HG03045 (cell line): ENCODE results near the gene MAEA.
"Not testable (repeated sequence)": the region's sequence is repeated elsewhere in the genome, so short reads cannot be mapped to it uniquely, and the experiment has no call there.

ENCODE experiments used
- ATAC-seq: cut with Tn5 transposase; IDR thresholded peaks from one replicate; pipeline ENCODE4 v1.9.1; 2021; ENCODE audit warnings: mild to moderate bottlenecking, moderate library complexity; ENCODE audit not compliant: unreplicated experiment

Gene MAEA

DNA sequence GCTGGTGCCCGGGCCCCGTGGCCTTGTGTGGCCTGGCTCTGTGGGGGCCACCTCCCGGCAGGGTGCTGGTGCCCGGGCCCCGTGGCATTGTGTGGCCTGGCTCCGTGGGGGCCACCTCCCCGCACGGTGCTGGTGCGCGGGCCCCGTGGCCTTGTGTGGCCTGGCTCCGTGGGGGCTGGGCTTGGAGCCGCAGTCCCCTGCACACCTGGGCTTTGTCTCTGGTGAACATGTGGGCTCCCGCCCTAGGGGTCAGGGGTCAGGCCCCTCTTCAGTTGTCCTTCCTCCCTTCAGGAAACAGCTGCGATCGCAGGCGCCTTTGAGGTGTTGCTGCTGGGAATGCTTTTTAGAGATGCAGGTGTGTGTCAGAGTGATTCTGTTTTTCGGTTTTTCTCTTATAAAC is 74.5 kb downstream of the MAEA start:
- ATAC-seq = no peak

GRCh38 chr4:1364748-1365147 is 75.1 kb downstream of the MAEA start:
- ATAC-seq = no peak

- ATAC-seq = no peak
These were observed 75.8 kb downstream of the MAEA start for GRCh38 chr4:1365271-1366178.

DNA sequence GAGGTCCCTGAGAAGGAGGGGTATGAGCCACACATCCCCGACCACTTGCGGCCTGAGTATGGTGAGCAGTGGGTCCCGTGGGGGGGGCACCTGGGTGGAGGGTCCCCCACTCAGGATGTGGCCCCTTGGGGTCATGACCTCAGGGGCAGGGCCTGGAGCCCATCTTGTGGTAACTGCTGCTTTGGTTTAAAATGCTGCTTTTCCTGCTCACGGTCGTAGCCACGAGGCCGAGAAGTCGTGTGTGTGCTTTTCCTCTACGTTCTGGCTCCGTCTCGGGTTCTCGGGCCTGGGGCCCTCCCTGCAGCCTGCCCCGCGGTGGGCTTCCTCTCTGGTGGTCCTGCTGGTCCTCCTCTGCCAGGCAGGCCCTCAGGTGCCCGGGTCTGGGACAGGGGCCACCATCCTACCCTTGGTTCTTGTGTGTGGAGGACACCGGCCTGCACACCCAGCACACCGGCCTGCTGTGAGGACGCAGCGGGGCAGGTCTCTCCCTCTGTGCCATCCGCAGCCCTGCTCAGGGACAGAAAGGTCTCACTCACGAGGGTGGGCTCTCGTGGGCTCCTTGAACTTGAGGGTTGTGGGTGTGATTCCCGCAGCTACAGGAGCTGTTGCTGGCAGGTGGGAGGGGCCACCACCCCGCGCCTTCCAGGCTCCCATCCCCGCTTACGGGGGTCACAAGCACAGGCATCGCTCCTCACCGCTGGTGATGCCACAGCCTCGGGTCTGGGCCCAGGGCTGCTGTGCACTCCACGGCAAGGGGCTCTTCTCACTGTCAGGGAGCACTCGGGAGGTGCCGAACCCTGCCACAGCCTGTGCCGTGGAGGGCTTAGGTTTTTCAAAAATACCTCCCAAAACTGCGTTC is 76.9 kb downstream of the MAEA start:
- no peak for ATAC-seq

DNA sequence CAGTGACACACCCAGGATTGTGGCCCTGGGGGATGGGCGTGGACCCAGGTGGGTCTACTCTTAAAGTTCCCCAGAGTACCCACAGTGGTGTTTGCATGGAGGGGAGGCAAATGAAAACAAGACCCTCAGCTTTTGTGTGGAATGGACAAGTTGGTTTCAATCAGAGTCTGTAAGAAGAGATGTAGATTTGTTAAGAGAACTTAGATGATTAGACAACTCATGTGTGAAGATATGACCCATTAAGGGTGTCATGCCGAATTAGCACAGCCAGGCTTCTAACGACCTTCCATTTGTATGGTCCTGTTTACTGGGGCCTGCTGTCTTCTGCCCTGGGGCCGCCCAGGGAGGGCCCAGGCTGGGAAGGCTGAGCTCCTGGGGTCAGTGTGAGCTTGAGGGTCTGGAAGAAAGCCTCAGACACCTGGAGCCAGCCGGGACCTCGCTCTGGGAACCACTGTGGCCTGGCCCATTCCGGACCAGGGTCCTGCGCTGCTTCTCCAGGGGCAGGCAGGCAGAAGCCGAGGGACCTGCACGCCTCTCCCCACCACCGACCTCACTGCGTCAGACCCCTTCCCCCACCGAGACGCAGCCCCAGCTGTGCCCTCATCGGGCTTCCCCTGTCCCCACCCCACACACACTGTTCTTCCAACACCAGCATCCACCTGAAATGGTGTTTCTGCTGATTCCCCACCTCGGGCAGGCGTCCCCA is 77.7 kb downstream of the MAEA start:
- no peak for ATAC-seq

DNA sequence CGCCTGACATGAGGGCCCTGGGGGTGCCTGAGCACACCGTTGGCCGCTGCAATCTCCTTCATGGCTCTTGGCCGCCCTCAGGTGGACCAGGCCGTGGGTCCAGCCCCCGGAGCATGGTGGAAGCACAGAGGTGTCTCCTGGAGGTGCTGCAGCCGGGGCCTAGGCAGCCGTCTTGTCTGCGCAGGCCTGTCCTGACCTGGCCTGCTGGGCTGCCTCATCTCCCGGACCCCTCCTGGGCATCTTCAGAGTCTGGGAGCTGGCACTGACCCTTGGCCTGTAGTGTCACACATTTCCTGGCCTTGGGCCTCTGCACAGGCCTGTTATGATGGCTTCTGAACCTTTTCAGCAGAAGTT is 78.2 kb downstream of the MAEA start:
- no peak for ATAC-seq

DNA sequence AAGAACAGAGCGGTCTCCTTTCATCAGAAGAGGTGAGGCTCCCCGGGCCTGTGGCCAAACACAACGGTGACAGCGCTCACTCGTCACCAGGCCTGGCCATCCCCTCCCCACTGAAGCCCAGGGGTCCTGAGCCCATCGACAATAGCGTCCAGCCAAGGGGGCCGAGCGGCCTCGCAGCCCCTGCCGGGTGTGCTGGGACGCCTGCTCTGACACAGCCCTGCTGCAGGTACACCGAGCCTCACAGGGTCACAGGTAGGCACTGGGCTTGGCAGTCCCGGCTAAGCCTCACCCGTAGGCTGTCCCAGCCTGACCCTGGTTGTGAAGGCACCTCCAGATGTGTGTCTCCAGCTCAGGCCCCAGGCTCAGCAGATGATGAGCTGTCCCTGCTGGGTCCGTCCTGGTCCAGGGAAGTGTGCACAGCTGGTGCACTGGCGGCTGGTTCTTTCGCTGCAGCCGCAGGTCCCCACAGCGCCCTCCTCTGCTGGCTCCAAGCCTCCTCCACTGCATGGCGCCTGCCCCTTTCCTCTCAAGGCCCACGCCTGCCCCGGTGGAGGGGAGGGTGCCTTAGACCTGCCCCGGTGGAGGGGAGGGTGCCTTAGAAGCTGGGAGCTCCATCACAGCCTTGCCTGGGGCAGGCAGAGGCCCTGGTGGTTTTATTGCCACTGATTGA is 78.9 kb downstream of the MAEA start:
- no peak for ATAC-seq

DNA sequence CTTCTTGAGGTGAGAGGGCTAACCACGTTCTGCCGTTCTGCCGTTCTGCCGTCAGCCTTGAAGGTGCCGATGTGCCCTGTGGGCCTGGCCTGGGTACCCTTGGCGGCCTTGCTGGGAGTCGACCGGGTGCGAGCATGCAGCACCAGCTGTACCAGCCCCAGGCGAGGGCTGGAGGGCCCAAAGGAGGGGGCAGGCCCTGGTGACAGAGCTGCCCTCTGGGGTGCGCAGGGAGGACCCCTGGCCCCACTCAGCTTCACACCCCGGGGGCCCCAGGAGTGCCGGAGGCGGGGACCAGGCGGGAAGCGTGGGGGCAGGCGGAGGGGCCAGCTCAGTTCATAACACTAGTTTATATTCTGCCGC is 79.4 kb downstream of the MAEA start:
- no peak for ATAC-seq

- no peak for ATAC-seq
These were observed 79.9 kb downstream of the MAEA start for GRCh38 chr4:1369479-1370079.

GRCh38 chr4:1370321-1371124 is 80.8 kb downstream of the MAEA start:
- ATAC-seq = no peak

DNA sequence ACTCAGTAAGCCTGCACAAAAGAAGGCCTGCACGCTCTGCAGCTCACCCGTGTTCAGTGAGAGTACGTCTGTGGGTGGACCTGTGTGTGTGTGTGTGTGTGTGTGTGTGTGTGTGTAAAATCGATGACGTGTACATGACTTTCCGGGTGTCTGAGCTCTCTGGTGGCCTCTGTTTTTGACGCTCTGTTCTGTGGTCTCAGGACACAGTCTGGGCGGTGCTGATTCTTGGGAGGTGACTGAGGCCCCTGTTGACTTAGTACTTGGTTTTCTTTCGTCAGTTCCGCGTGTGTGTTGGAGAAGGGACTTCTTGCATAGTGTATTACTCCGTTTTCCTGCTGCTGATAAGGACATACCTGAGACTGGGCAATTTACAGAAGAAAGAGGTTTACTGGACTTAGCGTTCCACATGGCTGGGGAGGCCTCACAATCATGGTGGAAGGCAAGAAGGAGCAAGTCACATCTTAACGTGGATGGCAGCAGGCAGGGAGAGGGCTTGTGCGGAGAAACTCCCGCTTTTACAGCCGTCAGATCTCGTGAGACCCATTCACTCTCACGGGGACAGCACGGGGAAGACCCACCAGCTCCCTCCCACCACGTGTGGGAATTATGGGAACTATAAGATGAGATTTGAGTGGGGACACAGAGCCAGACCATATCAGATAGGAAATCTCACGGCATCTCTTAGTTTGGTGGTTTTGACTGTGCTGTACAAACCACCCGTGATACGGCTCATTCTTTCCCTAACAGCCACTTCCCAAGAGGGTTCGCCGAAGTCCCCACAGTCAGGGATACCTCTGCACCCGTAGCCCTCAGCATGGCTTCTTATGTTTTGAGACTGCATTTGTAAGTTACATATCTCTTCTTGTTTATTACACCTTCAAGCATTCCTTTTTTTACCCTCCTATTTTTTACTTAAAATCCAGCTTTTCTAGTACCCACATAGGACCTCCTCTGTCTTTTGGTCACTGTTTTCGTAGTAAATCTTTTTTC is 81.8 kb downstream of the MAEA start:
- ATAC-seq = no peak

DNA sequence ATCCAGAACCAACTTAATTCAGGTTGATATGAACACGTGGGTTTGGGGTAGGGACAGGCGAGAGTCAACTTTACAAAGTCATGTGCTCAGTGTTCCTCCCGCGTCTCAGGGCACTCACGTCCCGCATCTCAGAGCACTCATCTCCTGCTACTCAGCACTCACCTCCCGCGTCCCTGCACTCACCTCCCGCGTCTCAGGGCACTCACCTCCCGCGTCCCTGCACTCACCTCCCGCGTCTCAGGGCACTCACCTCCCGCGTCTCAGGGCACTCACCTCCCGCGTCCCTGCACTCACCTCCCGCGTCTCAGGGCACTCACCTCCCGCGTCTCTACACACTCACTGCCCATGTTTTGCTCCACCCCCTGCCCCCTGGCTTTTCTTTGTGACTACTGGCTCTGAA is 82.9 kb downstream of the MAEA start:
- ATAC-seq = not testable (repeated sequence)

- ATAC-seq = no peak
These were observed 84.4 kb downstream of the MAEA start for GRCh38 chr4:1373892-1374705.

DNA sequence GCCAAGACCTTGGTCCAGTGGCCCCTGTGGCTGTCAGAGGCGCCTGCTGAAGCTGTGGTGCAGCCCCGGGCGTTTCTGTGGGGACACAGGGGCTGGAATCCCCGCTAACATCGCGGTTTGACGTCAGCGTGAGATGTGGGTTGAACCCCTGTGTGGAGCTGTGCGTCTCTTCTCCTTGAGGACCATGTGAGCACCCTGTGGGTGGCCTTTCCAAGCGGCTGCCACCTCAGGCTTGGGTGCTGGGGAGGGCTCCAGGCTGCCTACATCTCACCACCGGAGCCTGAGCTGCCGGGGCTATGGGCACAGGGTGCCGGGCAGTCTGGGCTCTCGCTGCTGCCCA is 85.0 kb downstream of the MAEA start:
- no peak for ATAC-seq

DNA sequence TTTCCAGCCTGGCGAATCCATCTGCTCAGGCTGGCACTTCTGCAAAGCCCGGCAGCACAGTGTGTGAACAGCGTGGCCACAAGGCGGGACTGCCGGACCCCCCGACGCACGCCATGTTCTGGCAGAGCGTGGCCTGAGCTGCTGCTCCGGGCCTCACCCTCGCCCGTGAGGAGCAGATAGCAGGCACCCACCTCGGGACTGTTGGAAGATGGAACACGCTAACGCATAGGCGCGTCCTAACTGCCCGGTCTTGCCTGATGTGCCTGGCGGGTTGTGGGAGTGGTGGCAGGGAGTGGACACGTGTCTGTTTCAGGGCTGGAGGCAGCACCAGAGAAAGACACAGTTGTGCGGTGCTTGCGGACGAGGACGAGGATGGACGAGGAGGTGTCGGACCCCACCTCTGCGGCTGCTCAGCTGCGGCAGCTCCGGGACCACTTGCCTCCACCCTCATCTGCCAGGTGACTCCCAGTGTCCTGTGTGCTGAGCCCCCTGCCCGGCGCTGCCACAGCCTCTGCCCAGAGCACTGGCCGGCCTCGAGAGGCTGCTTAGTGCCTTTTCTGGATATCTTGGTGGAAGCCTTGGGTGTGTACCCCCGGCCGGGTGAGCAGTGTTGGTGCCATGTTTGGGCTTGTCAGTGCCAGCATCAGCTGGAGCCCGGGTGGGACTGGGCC is 85.5 kb downstream of the MAEA start:
- no peak for ATAC-seq

- ATAC-seq = no peak
These were observed 86.2 kb downstream of the MAEA start for GRCh38 chr4:1375761-1376322.

DNA sequence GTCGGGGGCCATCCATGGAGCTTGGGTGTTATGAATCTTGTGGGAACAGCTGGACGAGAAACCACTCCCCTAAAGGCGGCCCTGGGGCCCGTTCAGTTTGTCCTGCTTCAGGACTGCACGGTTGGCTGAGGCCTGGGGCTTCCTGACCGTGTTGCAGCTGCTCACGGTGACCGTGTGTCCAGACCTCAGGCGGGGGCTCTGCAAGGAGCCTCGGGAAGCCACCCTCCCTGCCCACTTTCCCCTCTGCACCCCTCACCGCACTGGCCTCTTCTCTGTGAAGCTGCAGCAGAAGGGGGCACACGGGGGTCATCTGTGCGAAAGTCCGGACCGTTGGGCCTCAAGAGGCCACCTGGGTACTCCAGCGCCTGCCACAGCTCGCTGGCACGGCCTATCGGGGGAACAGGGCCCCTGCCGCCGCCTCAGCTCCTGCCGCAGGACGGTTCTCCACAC is 86.7 kb downstream of the MAEA start:
- no peak for ATAC-seq
